H1 (cell line): ENCODE measurements around the gene FHL1. TPM values are rescaled to one million over a fixed set of nuclear protein-coding genes. Genes with fewer than 3 reads are reported as not detected.

Experiments used
- CHD2 ChIP-seq: IDR thresholded peaks from 2 replicates; pipeline ENCODE4 v1.6.1; 2012; ENCODE audit warnings: low read length, improper control_type of control experiment
- CREB1 ChIP-seq: IDR thresholded peaks from 2 replicates; pipeline ENCODE4 v1.6.1; 2012; ENCODE audit warnings: inconsistent platforms
- POU5F1 ChIP-seq: IDR thresholded peaks from 2 replicates; pipeline ENCODE4 v1.6.1; 2011; ENCODE audit warnings: low read depth, mild to moderate bottlenecking, low read length, moderate library complexity
- SIN3A ChIP-seq, 2 experiments: IDR thresholded peaks in 1 of 2; conservative IDR thresholded peaks in 1 of 2; 2 replicates each; pipeline ENCODE4 v1.6.1; 2011 to 2012; ENCODE audit warnings: low read length in 2 of 2, improper control_type of control experiment in 1 of 2, low read depth in 1 of 2, mild to moderate bottlenecking in 1 of 2
- SRF ChIP-seq: IDR thresholded peaks from 2 replicates; pipeline ENCODE4 v1.6.1; 2011; ENCODE audit warnings: mild to moderate bottlenecking, low read depth, low read length, moderate library complexity
- TBP ChIP-seq: IDR thresholded peaks from 2 replicates; pipeline ENCODE4 v1.6.1; 2011; ENCODE audit warnings: low read depth, low read length, improper control_type of control experiment
- polyA plus RNA-seq, 7 experiments: library from polyadenylated mRNA; depleted of rRNA in 3 of 7; stranded (reverse) in 5 of 7; unstranded in 2 of 7; fragments of >200 nt in 5 of 7; fragments of 200-250 nt in 2 of 7; gene quantifications; 1 replicate in 5 of 7; 2 replicates in 1 of 7; 4 replicates in 1 of 7; pipeline versions ENCODE4 v1.2.1 to v1.2.3, GENCODE V29; 2011 to 2013; ENCODE audit warnings: missing spikeins in 2 of 7, mixed read lengths in 2 of 7
- total RNA-seq: library from RNA; stranded (reverse); fragmentation: NEBNext Ultra II Directional; extraction: Animal tissue kit (Norgen Biotek cat#: 25700); gene quantifications from 2 replicates; pipeline ENCODE4 v1.2.1, GENCODE V29; 2021
- TF ChIP-seq, protein P1 (sequence below), 3 experiments: IDR thresholded peaks; 1 replicate in 2 of 3; 2 replicates in 1 of 3; pipeline versions ENCODE4 v1.5.1 to v1.6.1; 2011; ENCODE audit warnings: low read length in 3 of 3, mild to moderate bottlenecking in 3 of 3, inconsistent platforms in 2 of 3, low read depth in 1 of 3, moderate library complexity in 1 of 3; ENCODE audit not compliant: insufficient read depth in 1 of 3; ENCODE audit errors: control extremely low read depth in 1 of 3
- TF ChIP-seq, protein P2 (sequence below): fragments of 300-600 bp; sonication (generic); IDR thresholded peaks from 2 replicates; pipeline ENCODE4 v1.7.1; 2012; ENCODE audit warnings: low read length, moderate library complexity, mild to moderate bottlenecking, inconsistent platforms; ENCODE audit not compliant: insufficient replicate concordance

Gene FHL1
- total and polyA plus RNA-seq, 2 of the 8 experiments (the other 6 are each of a cell fraction or from before 2014, with no cell fraction given) = 45.0 to 56.5 TPM

DNA sequence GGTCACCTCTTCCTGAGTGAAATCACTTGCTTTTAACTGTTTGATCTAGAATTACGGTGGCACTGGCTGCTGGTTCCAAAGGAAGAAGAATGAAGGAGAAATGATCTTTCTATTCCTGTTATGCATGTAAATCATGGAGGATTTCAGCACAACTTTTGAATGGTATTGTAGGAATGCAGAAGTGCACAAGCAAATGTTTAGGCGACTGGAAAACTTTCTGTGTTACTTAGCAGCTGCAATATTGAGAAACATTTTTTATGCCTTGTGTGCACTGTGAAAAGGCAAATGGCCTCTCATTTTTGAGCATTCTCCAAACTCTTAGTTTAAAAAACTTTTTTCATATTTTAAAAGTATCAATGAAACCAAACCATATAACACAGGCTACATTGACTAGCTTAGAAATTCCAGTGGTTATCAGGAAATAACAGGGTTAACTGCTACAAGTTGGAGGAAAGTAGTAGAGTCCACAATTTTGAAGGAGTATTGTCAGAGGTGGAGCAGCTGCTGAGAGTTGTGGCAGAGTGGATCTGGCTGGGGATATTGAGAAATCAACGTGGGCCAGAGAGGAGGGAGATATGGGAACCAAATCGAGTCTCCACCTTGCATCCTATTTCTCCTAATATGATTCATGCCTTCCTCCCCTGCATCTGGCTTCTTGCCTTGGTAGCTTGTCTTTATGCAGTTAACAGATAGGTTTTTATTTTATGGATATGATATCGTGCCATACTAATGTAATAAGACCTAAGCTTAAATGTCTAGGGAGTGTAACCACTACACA is 32.0 kb upstream of the FHL1 start (continued):
- TF ChIP-seq, protein P1, sequence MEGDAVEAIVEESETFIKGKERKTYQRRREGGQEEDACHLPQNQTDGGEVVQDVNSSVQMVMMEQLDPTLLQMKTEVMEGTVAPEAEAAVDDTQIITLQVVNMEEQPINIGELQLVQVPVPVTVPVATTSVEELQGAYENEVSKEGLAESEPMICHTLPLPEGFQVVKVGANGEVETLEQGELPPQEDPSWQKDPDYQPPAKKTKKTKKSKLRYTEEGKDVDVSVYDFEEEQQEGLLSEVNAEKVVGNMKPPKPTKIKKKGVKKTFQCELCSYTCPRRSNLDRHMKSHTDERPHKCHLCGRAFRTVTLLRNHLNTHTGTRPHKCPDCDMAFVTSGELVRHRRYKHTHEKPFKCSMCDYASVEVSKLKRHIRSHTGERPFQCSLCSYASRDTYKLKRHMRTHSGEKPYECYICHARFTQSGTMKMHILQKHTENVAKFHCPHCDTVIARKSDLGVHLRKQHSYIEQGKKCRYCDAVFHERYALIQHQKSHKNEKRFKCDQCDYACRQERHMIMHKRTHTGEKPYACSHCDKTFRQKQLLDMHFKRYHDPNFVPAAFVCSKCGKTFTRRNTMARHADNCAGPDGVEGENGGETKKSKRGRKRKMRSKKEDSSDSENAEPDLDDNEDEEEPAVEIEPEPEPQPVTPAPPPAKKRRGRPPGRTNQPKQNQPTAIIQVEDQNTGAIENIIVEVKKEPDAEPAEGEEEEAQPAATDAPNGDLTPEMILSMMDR (IDR thresholded peaks at IDR 0.05; ENCODE audit: control extremely low read depth in 1 of 3, insufficient read depth in 1 of 3, low read depth in 1 of 3, low read length in 3 of 3) = no peak
- TF ChIP-seq CHD2 (no peak), POU5F1 (no peak), SIN3A (conservative IDR thresholded peaks at IDR 0.05 in 1 of 2, IDR thresholded peaks at IDR 0.05 in 1 of 2; ENCODE audit: low read depth in 1 of 2, low read length in 2 of 2) (no peak), CREB1 (no peak), SRF (no peak), TBP (no peak)
- TF ChIP-seq, protein P2, sequence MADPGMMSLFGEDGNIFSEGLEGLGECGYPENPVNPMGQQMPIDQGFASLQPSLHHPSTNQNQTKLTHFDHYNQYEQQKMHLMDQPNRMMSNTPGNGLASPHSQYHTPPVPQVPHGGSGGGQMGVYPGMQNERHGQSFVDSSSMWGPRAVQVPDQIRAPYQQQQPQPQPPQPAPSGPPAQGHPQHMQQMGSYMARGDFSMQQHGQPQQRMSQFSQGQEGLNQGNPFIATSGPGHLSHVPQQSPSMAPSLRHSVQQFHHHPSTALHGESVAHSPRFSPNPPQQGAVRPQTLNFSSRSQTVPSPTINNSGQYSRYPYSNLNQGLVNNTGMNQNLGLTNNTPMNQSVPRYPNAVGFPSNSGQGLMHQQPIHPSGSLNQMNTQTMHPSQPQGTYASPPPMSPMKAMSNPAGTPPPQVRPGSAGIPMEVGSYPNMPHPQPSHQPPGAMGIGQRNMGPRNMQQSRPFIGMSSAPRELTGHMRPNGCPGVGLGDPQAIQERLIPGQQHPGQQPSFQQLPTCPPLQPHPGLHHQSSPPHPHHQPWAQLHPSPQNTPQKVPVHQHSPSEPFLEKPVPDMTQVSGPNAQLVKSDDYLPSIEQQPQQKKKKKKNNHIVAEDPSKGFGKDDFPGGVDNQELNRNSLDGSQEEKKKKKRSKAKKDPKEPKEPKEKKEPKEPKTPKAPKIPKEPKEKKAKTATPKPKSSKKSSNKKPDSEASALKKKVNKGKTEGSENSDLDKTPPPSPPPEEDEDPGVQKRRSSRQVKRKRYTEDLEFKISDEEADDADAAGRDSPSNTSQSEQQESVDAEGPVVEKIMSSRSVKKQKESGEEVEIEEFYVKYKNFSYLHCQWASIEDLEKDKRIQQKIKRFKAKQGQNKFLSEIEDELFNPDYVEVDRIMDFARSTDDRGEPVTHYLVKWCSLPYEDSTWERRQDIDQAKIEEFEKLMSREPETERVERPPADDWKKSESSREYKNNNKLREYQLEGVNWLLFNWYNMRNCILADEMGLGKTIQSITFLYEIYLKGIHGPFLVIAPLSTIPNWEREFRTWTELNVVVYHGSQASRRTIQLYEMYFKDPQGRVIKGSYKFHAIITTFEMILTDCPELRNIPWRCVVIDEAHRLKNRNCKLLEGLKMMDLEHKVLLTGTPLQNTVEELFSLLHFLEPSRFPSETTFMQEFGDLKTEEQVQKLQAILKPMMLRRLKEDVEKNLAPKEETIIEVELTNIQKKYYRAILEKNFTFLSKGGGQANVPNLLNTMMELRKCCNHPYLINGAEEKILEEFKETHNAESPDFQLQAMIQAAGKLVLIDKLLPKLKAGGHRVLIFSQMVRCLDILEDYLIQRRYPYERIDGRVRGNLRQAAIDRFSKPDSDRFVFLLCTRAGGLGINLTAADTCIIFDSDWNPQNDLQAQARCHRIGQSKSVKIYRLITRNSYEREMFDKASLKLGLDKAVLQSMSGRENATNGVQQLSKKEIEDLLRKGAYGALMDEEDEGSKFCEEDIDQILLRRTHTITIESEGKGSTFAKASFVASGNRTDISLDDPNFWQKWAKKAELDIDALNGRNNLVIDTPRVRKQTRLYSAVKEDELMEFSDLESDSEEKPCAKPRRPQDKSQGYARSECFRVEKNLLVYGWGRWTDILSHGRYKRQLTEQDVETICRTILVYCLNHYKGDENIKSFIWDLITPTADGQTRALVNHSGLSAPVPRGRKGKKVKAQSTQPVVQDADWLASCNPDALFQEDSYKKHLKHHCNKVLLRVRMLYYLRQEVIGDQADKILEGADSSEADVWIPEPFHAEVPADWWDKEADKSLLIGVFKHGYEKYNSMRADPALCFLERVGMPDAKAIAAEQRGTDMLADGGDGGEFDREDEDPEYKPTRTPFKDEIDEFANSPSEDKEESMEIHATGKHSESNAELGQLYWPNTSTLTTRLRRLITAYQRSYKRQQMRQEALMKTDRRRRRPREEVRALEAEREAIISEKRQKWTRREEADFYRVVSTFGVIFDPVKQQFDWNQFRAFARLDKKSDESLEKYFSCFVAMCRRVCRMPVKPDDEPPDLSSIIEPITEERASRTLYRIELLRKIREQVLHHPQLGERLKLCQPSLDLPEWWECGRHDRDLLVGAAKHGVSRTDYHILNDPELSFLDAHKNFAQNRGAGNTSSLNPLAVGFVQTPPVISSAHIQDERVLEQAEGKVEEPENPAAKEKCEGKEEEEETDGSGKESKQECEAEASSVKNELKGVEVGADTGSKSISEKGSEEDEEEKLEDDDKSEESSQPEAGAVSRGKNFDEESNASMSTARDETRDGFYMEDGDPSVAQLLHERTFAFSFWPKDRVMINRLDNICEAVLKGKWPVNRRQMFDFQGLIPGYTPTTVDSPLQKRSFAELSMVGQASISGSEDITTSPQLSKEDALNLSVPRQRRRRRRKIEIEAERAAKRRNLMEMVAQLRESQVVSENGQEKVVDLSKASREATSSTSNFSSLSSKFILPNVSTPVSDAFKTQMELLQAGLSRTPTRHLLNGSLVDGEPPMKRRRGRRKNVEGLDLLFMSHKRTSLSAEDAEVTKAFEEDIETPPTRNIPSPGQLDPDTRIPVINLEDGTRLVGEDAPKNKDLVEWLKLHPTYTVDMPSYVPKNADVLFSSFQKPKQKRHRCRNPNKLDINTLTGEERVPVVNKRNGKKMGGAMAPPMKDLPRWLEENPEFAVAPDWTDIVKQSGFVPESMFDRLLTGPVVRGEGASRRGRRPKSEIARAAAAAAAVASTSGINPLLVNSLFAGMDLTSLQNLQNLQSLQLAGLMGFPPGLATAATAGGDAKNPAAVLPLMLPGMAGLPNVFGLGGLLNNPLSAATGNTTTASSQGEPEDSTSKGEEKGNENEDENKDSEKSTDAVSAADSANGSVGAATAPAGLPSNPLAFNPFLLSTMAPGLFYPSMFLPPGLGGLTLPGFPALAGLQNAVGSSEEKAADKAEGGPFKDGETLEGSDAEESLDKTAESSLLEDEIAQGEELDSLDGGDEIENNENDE = no peak
